Upper lobe of left lung (tissue), 6 donors: ENCODE data around the gene TPCN1. TPM values are rescaled to one million over a fixed set of nuclear protein-coding genes. Genes with fewer than 3 reads are reported as not detected.

Source experiments
- ATAC-seq, 2 donors: fragments of 200-7000 bp; cut with Tn5 transposase; one replicate each; pipeline ENCODE4 v1.9.1; 2022; ENCODE audit warnings: mild to moderate bottlenecking in 2 of 2, moderate library complexity in 2 of 2; ENCODE audit not compliant: low FRiP score in 2 of 2
- DNase-seq, 2 donors: peaks; one replicate each; pipeline ENCODE4 v3.0.0-alpha.2; 2019 to 2020
- H3K27ac ChIP-seq, 4 donors: fragments of 200-600 bp; sonication (generic); one replicate each; pipeline ENCODE4 v1.5.1; 2016 to 2019
- H3K27me3 ChIP-seq, 4 donors: fragments of 200-600 bp; sonication (generic); one replicate each; pipeline ENCODE4 v1.5.1; 2017 to 2019
- H3K36me3 ChIP-seq, 4 donors: fragments of 200-600 bp; sonication (generic); one replicate each; pipeline ENCODE4 v1.5.1; 2016 to 2019
- H3K4me1 ChIP-seq, 4 donors: fragments of 200-600 bp; sonication (generic); one replicate each; pipeline ENCODE4 v1.5.1; 2018 to 2019
- H3K4me3 ChIP-seq, 4 donors: fragments of 200-600 bp; sonication (generic); one replicate each; pipeline ENCODE4 v1.5.1; 2017 to 2019; ENCODE audit warnings: mild to moderate bottlenecking in 2 of 4, moderate library complexity in 1 of 4
- H3K9me3 ChIP-seq, 4 donors: fragments of 200-600 bp; sonication (generic); one replicate each; pipeline ENCODE4 v1.5.1; 2018 to 2019
- EP300 ChIP-seq, 4 donors: sonication (generic); formaldehyde crosslinking; IDR thresholded peaks; one replicate each; pipeline ENCODE4 v1.5.1; 2017; ENCODE audit warnings: antibody characterized with exemption in 4 of 4, control low read depth in 2 of 4
- POLR2A ChIP-seq, 4 donors: fragments of 450-650 bp; IDR thresholded peaks; one replicate each; pipeline ENCODE4 v1.5.1; 2016 to 2017; ENCODE audit warnings: antibody characterized with exemption in 4 of 4, mild to moderate bottlenecking in 2 of 4
- POLR2AphosphoS5 ChIP-seq, 2 donors: sonication (generic); formaldehyde crosslinking; IDR thresholded peaks; one replicate each; pipeline ENCODE4 v1.5.1; 2017; ENCODE audit warnings: antibody characterized with exemption in 2 of 2
- WGBS, 2 donors: methylation state at CpG; one replicate each; pipeline ENCODE4 v1.1.5; 2017 to 2018; 5-methylcytosine and 5-hydroxymethylcytosine counted together
- total RNA-seq, 6 donors: library from RNA; depleted of rRNA in 4 of 6; stranded (reverse); fragments of >200 nt in 4 of 6; gene quantifications; one replicate each; pipeline versions ENCODE4 v1.1.0 to v1.2.1, GENCODE V29; 2016 to 2021
- TF ChIP-seq, protein P1 (sequence below), 6 experiments: fragments of 450-650 bp in 4 of 6; fragments of 200-600 bp in 2 of 6; sonication (generic) in 2 of 6; IDR thresholded peaks; one replicate each; pipeline ENCODE4 v1.5.1; 2016 to 2019; ENCODE audit warnings: antibody characterized with exemption in 6 of 6
- donor health status: DM: no; HTN: no; CAD: no; lungs with moderate emphysema.
- donor health status: DM: no; HTN: yes; CAD: no; lungs with severe emphysema.

The TPCN1 gene
- total RNA-seq, 6 donors from 2014 or later: 36.6 to 193 (median 52.2) TPM

DNA sequence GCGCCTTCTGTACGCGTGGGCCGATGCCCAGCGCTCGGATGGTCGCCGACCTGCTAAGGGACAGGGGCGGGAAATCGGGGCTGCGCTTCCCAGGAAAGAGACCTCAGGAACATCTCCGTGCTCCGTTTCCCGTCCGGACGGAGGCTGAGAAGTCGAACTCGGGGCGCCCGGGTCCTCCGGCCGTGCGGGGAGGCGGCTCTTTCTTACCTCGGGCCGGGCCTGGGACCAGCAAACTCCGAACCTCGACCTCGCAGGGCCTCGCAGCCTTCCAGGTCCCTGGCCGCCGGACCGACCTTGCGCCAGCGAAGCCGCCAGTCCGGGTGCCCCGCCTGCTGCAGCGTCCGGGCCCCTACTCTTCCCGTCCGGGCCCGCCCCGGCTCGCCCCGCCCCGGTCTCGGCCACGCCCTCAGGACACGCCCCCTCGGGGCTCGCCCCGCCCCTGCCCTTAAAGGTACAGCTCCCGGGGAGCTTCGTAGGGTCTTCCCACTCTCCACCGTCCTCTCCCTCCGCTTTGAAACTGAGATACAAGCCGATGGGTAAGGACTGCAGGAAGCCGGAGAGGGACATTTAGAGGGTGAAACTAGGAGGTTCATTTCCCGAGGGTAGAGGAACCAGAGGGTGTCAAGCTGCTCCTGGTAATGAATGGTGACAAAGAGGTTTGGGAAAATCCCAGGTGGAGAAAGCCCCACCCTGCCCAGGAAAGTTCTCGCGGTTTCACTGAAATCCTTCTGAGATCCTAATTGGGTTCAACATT lies 113.7 kb downstream of the TPCN1 start, which contains the start of gene SLC8B1:
Gene SLC8B1 (minus strand): TSS at position 324 of the 754 bp plus-strand sequence. CDS start 2,231 bp downstream, outside the sequence.
- no peaks in the 10 kb centered on the region for H3K27me3 ChIP-seq
- H3K4me1 ChIP-seq: peaks cover 14 to 28% (median 25%) of the 10 kb centered on the region in 4 donors
- peaks cover 0 to 28% (median 9%) of the 10 kb centered on the region in 4 donors for H3K36me3 ChIP-seq
- no peaks in the 10 kb centered on the region for H3K9me3 ChIP-seq
- ATAC-seq: peak; percentile 96 to 100
- DNase-seq: peak; percentile 93 to 99
- WGBS, 2 donors: 1% methylated on average over 31 to 45 of the region's 62 CpGs
- peak within 1 kb of the TSS; percentile 79 to 95 (median 89) for H3K27ac ChIP-seq
- TF ChIP-seq POLR2A (IDR thresholded peaks at IDR 0.05): peak; percentile 84 to 97 (median 90)
- TF ChIP-seq, protein P1, sequence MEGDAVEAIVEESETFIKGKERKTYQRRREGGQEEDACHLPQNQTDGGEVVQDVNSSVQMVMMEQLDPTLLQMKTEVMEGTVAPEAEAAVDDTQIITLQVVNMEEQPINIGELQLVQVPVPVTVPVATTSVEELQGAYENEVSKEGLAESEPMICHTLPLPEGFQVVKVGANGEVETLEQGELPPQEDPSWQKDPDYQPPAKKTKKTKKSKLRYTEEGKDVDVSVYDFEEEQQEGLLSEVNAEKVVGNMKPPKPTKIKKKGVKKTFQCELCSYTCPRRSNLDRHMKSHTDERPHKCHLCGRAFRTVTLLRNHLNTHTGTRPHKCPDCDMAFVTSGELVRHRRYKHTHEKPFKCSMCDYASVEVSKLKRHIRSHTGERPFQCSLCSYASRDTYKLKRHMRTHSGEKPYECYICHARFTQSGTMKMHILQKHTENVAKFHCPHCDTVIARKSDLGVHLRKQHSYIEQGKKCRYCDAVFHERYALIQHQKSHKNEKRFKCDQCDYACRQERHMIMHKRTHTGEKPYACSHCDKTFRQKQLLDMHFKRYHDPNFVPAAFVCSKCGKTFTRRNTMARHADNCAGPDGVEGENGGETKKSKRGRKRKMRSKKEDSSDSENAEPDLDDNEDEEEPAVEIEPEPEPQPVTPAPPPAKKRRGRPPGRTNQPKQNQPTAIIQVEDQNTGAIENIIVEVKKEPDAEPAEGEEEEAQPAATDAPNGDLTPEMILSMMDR (IDR thresholded peaks at IDR 0.05): peak in 1 of 6 experiments; percentile 16
- no peak for TF ChIP-seq EP300 (IDR thresholded peaks at IDR 0.05)
- peak; percentile 91 to 97 for TF ChIP-seq POLR2AphosphoS5 (IDR thresholded peaks at IDR 0.05)
- H3K4me3 ChIP-seq: peak within 1 kb of the TSS; percentile 71 to 91 (median 84)

GRCh38 chr12:113339540-113339939 lies 118.3 kb downstream of the TPCN1 start:
- Histone ChIP-seq H3K9me3 (no peaks in the 10 kb centered on the region), H3K36me3 (no peaks in the 10 kb centered on the region), H3K4me3 (no peak overlapping the region), H3K4me1 (peaks cover 0 to 8% (median 7%) of the 10 kb centered on the region in 4 donors), H3K27ac (no peak overlapping the region), H3K27me3 (no peaks in the 10 kb centered on the region)
- ATAC-seq (no peak), DNase-seq (no peak)
- TF ChIP-seq POLR2A (IDR thresholded peaks at IDR 0.05): no peak
- TF ChIP-seq, protein P1 (IDR thresholded peaks at IDR 0.05): no peak
- TF ChIP-seq EP300 (IDR thresholded peaks at IDR 0.05): no peak
- TF ChIP-seq POLR2AphosphoS5 (IDR thresholded peaks at IDR 0.05): no peak
- 94 to 96% methylated on average over 5 of the region's 5 CpGs for WGBS, 2 donors

DNA sequence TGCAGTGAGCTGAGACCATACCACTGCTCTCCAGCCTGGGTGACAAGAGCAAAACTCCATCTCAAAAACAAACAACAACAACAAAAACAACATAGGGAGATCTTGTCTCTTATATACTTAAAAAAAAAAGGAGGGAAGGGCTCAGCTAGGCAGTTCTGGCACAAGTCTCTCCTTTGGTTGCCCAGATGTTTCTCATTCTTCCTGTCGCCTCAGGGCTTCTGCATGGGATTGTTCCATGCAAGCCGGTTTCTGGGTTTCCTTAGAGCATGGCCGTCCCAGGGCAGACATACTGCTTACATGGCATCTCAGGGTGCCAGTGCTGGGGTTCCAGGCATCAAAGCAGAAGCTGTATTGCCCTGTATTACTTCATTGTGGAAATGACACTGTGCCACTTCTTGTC lies 118.8 kb downstream of the TPCN1 start:
- Histone ChIP-seq H3K4me1 (peaks cover 0 to 8% (median 7%) of the 10 kb centered on the region in 4 donors), H3K36me3 (no peaks in the 10 kb centered on the region), H3K4me3 (no peak overlapping the region), H3K9me3 (no peaks in the 10 kb centered on the region), H3K27me3 (no peaks in the 10 kb centered on the region), H3K27ac (no peak overlapping the region)
- 66 to 93% methylated on average over 3 of the region's 3 CpGs for WGBS, 2 donors
- ATAC-seq (no peak), DNase-seq (no peak)
- TF ChIP-seq POLR2A (IDR thresholded peaks at IDR 0.05) (no peak), POLR2AphosphoS5 (IDR thresholded peaks at IDR 0.05) (no peak), EP300 (IDR thresholded peaks at IDR 0.05) (no peak)
- TF ChIP-seq, protein P1 (IDR thresholded peaks at IDR 0.05): no peak

DNA sequence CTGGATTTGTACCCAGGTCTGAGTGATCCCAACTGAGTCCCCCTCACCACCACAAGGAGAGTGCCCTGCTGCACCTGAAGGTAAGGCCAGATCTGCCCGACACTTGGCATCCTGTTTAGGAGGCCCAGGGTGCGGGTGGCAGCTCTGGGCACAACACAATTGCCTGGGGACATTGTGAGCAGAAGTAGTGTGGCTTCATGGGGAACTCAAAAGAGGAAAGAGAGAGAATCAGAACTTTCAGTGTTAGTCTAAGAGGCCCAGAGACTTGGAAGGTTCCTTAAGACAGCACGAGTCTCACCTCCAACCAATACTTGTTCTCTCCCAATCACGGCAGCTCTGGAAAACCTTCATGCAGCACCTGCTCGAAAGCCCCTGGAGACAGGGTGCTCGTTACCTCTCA lies 120.3 kb downstream of the TPCN1 start:
- no peak overlapping the region for H3K4me3 ChIP-seq
- ATAC-seq (peak in 1 of 2 donors; percentile 6), DNase-seq (no peak)
- no peaks in the 10 kb centered on the region for H3K4me1 ChIP-seq
- H3K36me3 ChIP-seq: no peaks in the 10 kb centered on the region
- no peak for TF ChIP-seq EP300 (IDR thresholded peaks at IDR 0.05)
- TF ChIP-seq POLR2A (IDR thresholded peaks at IDR 0.05): no peak
- TF ChIP-seq, protein P1 (IDR thresholded peaks at IDR 0.05): no peak
- no peak for TF ChIP-seq POLR2AphosphoS5 (IDR thresholded peaks at IDR 0.05)
- H3K9me3 ChIP-seq: no peaks in the 10 kb centered on the region
- H3K27me3 ChIP-seq: no peaks in the 10 kb centered on the region
- 77 to 80% methylated on average over 6 of the region's 6 CpGs for WGBS, 2 donors
- no peak overlapping the region for H3K27ac ChIP-seq
